Measurements from ENCODE around the gene PDSS2.
"Not testable (repeated sequence)": the region's sequence is repeated elsewhere in the genome, so short reads cannot be mapped to it uniquely, and the experiment has no call there.

Gene PDSS2

DNA sequence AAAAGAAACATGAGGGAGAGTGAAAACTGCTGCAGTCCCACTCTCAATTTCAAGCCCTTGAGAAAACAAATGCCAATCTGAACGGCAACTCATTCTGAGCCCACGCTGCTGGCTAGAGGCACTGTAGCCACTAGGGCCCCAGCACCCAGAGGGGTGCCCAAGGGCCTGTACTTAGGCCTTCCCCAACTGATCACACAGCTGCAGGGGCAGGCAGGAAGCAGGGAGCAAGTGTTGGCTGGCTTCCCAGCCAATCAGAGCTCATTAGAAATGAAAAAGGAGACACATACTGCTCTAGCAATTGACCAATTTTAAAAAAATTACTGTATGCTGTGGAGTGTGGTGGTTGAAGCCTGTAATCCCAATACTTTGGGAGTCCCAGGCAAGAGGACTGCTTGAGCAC lies 340.4 kb downstream of the PDSS2 start:
- no peak for DNase-seq (ENCODE audit: low spot score)

- DNase-seq (ENCODE audit: low spot score) = not testable (repeated sequence)
These were observed 340.8 kb downstream of the PDSS2 start for GRCh38 chr6:107118540-107118939.

GRCh38 chr6:107116931-107117330 lies 342.4 kb downstream of the PDSS2 start:
- no peak for DNase-seq (ENCODE audit: low spot score)

DNA sequence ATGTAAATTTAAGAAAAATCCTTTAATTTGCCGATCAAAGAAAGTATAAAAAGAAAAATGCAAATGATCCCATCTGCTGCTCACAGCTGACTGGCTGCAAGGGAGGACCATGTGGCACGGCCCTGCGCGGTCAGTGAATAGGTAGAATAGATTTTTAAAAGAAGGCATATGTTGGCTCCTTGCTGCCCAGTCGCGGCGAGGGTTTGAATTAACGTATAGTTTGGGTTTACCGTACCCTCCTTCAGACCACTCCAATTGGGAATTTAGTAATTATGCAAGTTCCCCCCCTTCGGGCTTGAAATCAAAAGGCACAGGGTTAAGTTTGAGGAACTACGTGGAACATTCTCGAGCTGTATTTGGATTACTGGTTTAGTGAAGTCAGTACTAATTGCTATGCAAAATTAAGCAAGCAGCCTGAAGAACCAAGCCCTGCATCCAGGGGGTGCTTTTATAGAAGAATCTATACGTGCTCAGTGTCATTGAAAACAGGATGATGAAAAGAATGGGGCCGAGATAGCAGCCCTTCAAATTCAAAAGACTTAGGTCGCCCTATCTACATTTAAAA lies 343.0 kb downstream of the PDSS2 start:
- peak; percentile 68 for DNase-seq (ENCODE audit: low spot score)

- DNase-seq (ENCODE audit: low spot score) = peak; percentile 87
These were observed 343.6 kb downstream of the PDSS2 start for GRCh38 chr6:107115695-107116327.

DNA sequence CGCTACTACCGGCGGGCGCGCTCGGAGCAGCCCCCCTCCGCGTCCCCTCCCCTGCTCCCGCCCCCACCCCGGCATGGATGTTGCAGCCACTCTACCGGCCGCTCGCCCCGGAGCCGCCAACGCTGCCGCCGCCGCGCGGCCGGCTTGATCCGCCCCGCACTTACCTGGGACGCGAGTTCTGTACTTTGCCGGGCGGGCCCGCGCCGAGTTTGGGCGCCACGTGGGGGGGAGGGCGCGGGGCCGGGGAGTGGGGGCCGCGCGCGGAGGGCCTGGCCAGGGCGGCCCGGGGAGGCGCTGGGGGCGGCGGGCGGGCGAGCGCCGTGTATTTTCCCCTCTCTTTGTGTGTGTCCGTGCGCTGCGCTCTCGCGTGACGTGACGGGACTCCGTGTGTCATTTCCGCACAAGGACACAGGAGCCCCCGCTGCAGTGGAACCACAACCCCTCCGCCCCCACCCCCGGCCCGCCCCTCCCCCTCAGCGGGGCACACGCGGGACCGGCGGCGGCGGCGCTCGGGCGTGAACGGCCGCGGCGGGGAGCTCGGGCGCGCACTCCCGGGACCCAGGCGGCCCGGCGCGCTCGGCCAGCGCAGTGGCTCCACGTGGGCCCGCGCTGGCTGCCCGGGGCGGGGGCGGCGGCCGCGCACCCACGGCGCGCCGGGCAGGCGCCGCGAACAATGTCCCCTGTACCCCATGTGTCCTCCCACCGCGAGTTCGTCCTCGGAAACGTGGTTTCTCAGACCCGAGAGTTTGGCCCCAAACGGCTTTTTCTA lies 344.3 kb downstream of the PDSS2 start, which contains the start of gene BEND3:
BEND3 (minus strand) TSS at position 590 of the 769 bp plus-strand sequence. CDS start 16,230 bp downstream, outside the sequence.
- peak; percentile 80 for DNase-seq (ENCODE audit: low spot score)

DNA sequence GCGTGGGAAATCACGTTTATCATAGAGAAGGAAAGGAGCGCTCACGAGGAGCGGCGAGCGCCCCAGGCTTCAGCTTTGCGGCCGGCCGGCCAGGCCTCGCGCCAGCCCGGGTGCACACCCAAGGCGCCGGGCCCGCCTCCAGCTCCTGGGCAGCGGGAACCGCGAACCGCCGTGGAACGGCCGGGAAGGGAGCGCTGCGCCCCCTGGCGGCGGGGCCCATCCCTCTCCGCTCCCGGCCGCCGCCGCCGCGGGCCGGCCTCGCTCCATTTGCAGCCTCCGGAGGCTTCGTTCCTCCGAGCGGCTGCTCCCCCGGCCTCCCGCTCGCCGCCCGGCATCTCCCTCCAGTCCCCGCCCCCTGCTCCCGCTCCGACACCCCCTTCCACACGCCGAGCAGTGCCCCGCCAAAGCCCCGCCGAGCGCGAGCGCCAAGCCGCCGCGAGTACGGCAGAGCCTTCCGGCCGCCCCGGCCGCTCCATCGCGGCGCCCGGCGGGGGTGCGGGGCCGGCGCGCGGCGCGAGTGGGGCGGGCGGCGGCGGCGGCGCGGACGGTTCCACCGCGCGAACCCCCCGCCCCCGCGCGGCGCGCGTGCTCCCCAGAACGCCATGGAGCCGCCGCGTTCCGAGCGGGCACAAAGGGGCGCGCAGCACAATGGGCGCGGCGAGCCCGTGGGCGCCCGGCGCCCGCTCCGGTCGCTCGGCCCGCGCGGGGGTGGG lies 345.0 kb downstream of the PDSS2 start:
- DNase-seq (ENCODE audit: low spot score) = peak; percentile 88

- DNase-seq (ENCODE audit: low spot score) = no peak
These were observed 349.2 kb downstream of the PDSS2 start for GRCh38 chr6:107110200-107110599.

- DNase-seq (ENCODE audit: low spot score) = no peak
These were observed 351.0 kb downstream of the PDSS2 start for GRCh38 chr6:107108201-107108890.

GRCh38 chr6:107107791-107108190 lies 351.6 kb downstream of the PDSS2 start:
- no peak for DNase-seq (ENCODE audit: low spot score)

- no peak for DNase-seq (ENCODE audit: low spot score)
These were observed 353.2 kb downstream of the PDSS2 start for GRCh38 chr6:107106165-107106564.

- DNase-seq (ENCODE audit: low spot score) = no peak
These were observed 353.8 kb downstream of the PDSS2 start for GRCh38 chr6:107105511-107106116.

DNA sequence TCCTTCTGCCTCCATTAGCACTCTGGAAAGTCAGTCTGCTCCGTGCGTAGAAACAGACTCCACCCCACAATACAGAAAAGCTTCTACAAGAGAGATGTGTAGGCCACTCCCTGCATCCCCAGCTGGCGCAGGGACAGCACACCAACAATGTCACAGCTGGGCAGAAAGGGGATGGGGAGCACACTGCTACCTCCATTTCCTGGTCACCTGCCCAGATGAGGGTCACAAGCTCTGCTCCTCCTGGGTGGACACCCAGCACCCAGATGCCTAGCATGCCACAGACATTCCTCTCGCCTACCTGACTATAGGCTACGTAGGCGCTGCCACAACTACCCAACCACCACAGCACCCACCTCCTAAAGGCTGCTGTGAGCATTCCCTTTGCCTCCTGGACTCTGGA lies 356.3 kb downstream of the PDSS2 start:
- no peak for DNase-seq (ENCODE audit: low spot score)
